ENCODE measurements around the gene EFCAB6.

DNA sequence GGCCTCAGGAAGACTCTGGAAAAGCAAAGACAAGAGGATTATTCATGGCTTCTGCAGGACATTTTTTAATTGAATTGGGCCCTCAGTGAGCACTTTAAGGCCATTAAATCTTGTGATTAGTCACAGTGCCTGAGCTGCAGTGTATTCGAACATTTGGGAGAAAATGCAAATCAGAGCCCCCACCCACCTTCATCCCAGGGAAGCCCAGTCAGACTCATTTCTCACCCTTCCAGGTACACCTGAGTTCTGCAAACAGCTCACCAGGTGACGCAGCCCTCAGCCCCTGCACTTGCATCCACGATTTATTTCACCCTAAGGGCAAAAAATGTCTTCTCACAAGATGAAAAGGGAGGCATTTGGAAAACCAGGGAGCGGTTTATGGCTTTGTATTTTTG, 271.6 kb downstream of the EFCAB6 start:
- TF ChIP-seq ZC3H10 (CRISPR knock-in tag; IDR thresholded peaks at IDR 0.05) = no peak
- no peak for TF ChIP-seq BACH2 (CRISPR knock-in tag; IDR thresholded peaks at IDR 0.05; ENCODE audit: borderline replicate concordance)
- no peak for TF ChIP-seq SNAI2 (CRISPR knock-in tag; IDR thresholded peaks at IDR 0.05)
- no peak for TF ChIP-seq ZFP3 (CRISPR knock-in tag; IDR thresholded peaks at IDR 0.05)
- TF ChIP-seq ARNTL (CRISPR knock-in tag; IDR thresholded peaks at IDR 0.05; ENCODE audit: borderline replicate concordance, low read depth) = no peak
- no peak for TF ChIP-seq RARB (CRISPR knock-in tag; IDR thresholded peaks at IDR 0.05)

Data from SK-N-SH treated with all-trans-retinoic acid at 6 μM for 48 hours (cell line).